ENCODE results near the gene RNFT2. TPM values are rescaled to one million over a fixed set of nuclear protein-coding genes. Genes with fewer than 3 reads are reported as not detected.

Gene RNFT2
- total RNA-seq, 1 experiment from 2014 or later = 29.5 TPM

DNA sequence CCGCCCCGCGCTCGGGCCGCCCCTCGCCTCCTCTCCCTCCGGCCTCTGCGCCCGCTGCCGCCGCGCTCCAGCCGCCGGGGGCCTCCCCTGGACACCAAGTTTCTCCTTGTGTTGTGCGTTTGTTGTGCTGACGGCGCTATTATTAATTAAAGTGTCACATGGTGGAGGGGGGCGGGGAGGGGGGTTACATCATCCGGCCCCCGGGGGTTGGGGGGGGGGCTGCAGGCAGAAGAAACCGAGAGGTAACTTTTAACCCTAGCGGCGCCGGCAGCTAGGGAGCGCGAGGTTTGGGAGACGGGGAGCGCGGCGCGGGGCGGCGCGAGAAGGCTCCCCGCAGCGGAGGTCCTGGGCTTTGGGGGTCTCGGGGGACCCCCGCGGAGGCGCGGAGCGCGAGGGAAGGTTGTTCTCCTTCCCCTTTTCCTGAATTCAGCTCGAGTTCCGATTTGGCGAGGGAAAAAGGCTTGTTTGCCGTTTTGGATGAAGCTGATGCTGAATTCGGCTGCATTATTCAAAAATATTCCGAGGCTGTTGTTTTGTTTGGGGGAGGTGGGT is 143.3 kb downstream of the RNFT2 start, which contains the start of gene HRK:
HRK (minus strand) TSS at position 117 of the 552 bp plus-strand sequence. CDS start 134 bp downstream, outside the sequence.
- Histone ChIP-seq H3T11ph (ENCODE audit: low read length) (no peak within 1 kb of the TSS), H4K8ac (replicated peaks; ENCODE audit: insufficient read length, low read depth, low read length) (no peak within 1 kb of the TSS), H3K14ac (ENCODE audit: insufficient read depth, low read length) (0 out of 2 replicates have a peak within 1 kb of the TSS, but pooled peaks have one; percentile 11), H3K18ac (ENCODE audit: insufficient read length, low read depth, low read length) (no peak within 1 kb of the TSS), H3K27me3 (ENCODE audit: insufficient read depth, low read length) (peaks cover 47% of the 10 kb centered on the region), H4K20me1 (ENCODE audit: control insufficient read depth, insufficient read depth, insufficient read length) (no peaks in the 10 kb centered on the region), H3K9me3 (ENCODE audit: control insufficient read depth, low read depth, low read length) (no peaks in the 10 kb centered on the region), H2BK20ac (ENCODE audit: low read depth, low read length, poor library complexity, severe bottlenecking) (no peak within 1 kb of the TSS), H3K4me2 (ENCODE audit: insufficient read depth, insufficient read length, low read length) (peak within 1 kb of the TSS; percentile 59), H3K23ac (ENCODE audit: insufficient read length, low read depth, low read length) (no peak within 1 kb of the TSS), H4K5ac (ENCODE audit: insufficient read length, low read depth, low read length) (no peak within 1 kb of the TSS), H2AFZ (ENCODE audit: low read length) (no peak within 1 kb of the TSS), H3K56ac (ENCODE audit: insufficient read length, low read depth, low read length) (no peak within 1 kb of the TSS), H3K79me1 (ENCODE audit: insufficient read depth, low read depth, low read length, poor library complexity, severe bottlenecking) (no peaks in the 10 kb centered on the region), H3K23me2 (ENCODE audit: insufficient read length, low read depth, low read length, poor library complexity, severe bottlenecking) (peaks cover 22% of the 10 kb centered on the region), H2BK12ac (ENCODE audit: insufficient read length, low read depth, low read length) (no peak within 1 kb of the TSS), H2BK5ac (ENCODE audit: insufficient read length, low read length) (no peak within 1 kb of the TSS), H3K4me1 (ENCODE audit: insufficient read depth, low read length) (no peaks in the 10 kb centered on the region), H2AK5ac (ENCODE audit: insufficient read length, low read length) (no peak within 1 kb of the TSS), H3K9ac (ENCODE audit: extremely low read depth, insufficient read length, low read length) (no peak within 1 kb of the TSS), H3K79me2 (ENCODE audit: insufficient read depth, low read length) (no peaks in the 10 kb centered on the region), H2BK120ac (ENCODE audit: low read depth, low read length, poor library complexity, severe bottlenecking) (no peak within 1 kb of the TSS), H4K91ac (ENCODE audit: insufficient read length, low read depth, low read length) (no peak within 1 kb of the TSS), H3K4ac (ENCODE audit: low read depth, low read length) (no peak within 1 kb of the TSS), H3K27ac (ENCODE audit: insufficient read length, low read depth, low read length) (no peak within 1 kb of the TSS), H2BK15ac (ENCODE audit: low read depth, low read length) (no peak within 1 kb of the TSS)
- no CpG with 5 or more reads among the region's 49 CpGs for WGBS (ENCODE audit: extremely low coverage, insufficient read length, low lambda C conversion rate)
- Mint-ChIP-seq H3K27ac (no peak within 1 kb of the TSS), H3K27me3 (ENCODE audit: low read depth) (peaks cover 91% of the 10 kb centered on the region), H3K36me3 (ENCODE audit: insufficient read depth in 1 of 3, low read depth in 3 of 3) (no peaks in the 10 kb centered on the region; a peak in 1 of 7 replicates), H3K9me3 (no peaks in the 10 kb centered on the region; a peak in 1 of 5 replicates), H3K4me3 (peak within 1 kb of the TSS; percentile 73 to 90), H3K4me1 (peaks cover 36 to 43% of the 10 kb centered on the region in 2 experiments)
- TF ChIP-seq, protein P1, sequence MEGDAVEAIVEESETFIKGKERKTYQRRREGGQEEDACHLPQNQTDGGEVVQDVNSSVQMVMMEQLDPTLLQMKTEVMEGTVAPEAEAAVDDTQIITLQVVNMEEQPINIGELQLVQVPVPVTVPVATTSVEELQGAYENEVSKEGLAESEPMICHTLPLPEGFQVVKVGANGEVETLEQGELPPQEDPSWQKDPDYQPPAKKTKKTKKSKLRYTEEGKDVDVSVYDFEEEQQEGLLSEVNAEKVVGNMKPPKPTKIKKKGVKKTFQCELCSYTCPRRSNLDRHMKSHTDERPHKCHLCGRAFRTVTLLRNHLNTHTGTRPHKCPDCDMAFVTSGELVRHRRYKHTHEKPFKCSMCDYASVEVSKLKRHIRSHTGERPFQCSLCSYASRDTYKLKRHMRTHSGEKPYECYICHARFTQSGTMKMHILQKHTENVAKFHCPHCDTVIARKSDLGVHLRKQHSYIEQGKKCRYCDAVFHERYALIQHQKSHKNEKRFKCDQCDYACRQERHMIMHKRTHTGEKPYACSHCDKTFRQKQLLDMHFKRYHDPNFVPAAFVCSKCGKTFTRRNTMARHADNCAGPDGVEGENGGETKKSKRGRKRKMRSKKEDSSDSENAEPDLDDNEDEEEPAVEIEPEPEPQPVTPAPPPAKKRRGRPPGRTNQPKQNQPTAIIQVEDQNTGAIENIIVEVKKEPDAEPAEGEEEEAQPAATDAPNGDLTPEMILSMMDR (conservative IDR thresholded peaks at IDR 0.05) = no peak
- DNase-seq = peak; percentile 74

All from H9 (cell line).